GM18505 (cell line): ENCODE data around the gene MBD3L1.

Source experiments
- ATAC-seq: cut with Tn5 transposase; IDR thresholded peaks from one replicate; pipeline ENCODE4 v1.9.1; 2021; ENCODE audit not compliant: unreplicated experiment
- POLR2A ChIP-seq: IDR thresholded peaks from 4 replicates; pipeline ENCODE4 v1.6.1; 2011; ENCODE audit warnings: borderline replicate concordance; ENCODE audit not compliant: insufficient read depth, insufficient read length; ENCODE audit errors: extremely low read depth

Gene MBD3L1

DNA sequence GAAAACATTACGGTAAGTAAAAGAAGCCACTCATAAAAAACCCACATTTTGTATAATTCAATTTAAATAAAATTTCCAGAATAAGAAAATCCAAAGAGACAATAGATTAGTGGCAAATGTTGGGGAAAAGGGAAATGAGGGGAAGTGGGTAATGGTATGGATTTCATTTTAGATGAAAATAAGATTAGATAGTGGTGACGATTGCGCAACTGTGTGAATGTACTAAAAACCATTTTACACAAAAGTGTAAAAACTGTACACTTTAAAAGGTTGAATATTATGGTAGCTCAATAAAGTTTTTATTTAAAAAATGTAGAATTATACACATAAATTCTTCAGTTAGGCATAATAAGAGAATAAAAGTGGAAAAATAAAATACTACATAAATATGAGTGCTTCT, 3.7 kb downstream of the MBD3L1 start:
- TF ChIP-seq POLR2A: no peak
- ATAC-seq: no peak

DNA sequence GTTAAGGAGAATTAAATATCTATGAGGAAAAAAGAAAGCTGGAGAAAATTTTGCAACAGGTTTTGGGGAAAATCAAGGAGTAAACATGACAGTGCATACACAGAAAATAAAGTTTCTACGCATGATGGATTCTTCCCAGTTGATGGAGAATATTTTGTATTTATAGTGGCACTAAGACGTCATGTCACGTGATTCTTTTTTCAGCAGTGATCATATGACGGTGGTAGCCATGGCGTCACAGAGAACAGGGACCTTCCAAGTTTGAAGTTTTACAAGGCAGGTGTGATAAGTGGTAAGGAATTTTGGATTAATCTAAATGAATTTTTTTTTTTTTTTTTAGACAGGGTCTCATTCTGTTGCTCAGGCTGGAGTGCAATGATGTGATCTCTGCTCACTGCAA, 8.5 kb downstream of the MBD3L1 start:
- TF ChIP-seq POLR2A: no peak
- ATAC-seq: no peak

DNA sequence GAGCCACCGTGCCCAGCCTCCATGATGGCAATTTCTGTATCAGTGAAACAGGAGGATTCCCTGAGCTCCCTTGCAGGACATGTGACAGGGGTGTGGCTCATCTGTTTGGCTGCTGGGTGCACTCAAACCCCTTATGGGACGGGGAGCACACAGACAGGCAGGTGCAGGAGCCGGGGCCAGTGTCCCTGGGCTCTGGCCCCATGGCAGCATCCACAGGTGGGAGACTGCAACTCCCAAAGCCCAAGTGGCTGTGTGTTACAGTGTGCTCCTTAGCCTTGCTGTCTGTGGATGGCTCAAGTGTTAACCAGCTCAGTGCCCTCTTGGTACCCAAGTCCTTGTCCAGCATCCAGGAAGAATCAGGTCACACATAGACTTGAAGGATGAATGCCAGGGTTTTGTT, 14.6 kb downstream of the MBD3L1 start:
- TF ChIP-seq POLR2A: no peak

DNA sequence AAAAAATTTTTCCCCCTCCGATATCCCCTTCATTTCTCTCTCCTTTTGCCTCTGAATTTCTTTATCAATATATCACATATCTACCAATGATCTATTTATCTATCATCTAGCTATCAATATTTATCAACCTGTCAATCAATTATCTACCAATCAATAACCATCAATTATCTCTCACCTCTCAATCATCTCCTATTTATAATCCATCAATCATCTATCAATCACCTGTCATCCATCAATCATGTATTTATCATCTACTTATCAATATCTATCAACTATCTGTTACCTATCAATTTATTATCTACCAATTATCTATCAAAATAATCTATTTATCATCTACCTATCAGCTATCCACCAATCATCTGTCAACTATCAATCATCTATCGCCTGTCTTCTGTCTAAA, 17.1 kb downstream of the MBD3L1 start:
- no peak for ATAC-seq
- no peak for TF ChIP-seq POLR2A

More for the DNA sequence above, 14.6 kb downstream of the MBD3L1 start:
- no peak for ATAC-seq

DNA sequence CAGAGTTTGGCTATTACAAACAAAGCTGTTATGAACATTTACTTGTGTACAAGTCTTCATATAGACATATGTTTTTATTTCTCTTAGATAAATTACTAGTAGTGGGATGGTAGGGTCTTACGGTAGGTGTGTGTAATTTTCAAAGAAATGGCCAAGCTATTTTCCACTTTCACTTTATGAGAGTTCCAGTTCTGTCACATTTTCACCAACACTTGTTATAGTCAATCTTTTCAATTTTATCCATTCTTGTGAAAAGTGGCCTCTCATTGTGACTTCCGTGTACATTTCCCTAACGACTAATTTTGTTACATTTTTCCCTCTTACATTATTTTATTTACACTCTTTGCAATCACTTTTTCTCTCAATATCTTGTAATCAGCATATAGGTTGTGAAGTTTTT, 18.3 kb downstream of the MBD3L1 start:
- TF ChIP-seq POLR2A: no peak
- no peak for ATAC-seq

DNA sequence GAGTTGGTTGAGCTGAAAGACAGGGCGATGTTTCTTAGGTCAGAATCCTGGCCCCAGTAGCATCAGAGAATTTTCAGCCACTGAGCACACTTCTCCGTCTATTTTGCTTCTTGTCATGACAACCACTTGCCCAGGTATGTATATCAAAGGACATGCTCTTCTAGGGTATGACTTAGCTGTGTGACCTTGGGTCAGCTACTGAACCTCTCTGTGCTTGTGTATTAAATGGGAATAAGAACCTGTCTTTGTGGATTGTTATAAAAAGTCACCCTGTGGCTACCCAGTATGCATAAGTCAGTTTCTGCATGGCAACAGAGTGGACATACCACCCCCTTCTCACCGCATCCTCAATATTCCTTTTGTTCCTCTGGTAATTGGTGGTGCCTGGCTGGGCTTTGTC, 26.1 kb downstream of the MBD3L1 start:
- no peak for ATAC-seq
- no peak for TF ChIP-seq POLR2A

DNA sequence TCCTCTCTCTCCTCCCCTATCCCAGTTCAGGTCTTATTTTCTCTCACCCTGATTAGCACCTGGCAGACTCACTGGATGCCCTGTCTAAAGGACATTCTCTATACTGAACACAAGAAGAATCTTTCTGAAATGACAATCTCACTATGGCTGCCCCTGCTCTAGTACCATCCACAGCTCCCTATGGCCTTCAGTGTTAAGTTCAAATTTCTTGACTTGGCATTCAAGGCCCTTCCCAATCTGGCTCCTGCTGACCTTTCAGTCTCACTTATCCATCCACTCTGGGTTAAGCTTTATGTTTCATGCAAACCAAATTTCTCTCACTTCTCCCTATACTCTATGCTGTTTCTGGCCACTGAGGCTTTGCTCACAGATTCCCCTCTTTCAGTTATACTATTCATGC, 34.2 kb downstream of the MBD3L1 start:
- TF ChIP-seq POLR2A: no peak
- no peak for ATAC-seq

DNA sequence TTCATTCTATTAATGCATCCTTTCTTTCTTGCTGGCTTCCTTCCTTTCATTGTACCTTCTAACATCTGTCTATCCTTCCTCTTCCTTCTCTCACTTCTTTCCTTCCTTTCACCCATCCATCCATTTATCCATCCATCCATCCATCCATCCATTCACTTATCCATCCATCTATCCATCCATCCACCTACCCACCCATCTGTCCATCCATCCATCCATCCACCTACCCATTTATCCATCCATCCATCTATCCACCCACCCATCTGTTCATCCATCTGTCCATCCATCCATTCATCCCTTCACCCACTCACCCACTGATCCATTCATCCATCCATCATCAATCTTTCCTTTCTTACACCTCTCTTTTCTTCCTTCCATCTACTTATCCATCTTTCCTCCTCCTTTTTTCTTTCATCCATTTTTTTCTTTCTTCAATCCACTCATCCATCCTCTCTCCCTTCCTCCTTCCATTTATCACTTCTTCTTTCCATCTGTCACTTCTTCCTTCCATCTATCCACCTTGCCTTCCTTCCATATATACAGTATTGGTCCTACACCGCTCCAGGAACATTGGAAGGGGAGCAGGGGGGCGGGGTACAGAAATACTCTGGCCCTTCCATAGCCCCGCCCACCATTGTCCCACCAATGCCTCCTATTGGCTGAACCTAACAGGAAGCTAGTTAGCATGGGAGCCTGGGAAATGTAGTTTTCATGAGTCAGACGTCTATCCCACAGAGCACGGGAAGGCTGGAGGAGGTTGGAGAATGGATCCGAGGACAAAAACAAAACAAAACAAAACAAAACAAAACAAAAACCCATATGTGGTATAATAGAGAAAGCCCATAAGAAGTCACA, 45.9 kb downstream of the MBD3L1 start:
- TF ChIP-seq POLR2A: no peak
- no peak for ATAC-seq

DNA sequence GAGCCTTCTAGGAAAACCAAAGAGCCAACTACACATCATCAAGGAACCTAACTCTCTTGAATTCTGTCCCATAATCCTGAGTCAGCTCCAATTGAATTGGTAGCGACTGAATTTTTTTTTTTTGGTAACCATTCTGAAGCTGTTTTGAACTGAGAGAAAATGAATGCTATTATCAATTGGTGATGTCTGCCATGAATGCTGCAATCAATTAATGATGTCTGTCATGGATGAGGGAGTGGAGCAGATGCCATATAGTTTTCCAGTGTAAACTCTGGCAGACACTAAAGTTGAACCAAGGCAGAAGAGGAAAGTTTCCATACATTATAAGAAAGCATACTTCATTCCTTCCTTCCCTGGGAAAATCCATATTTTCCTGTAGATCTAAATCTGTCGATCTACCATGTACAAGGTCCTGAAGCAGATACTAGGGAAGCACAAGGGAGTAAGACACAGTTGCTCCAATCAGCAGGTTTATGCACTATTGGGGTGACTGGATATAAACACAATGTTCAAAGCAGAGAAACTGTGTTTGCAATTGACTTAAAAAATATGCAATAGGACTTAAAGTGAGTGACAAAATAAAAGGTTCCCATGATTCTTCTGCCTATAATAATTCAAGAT, 48.8 kb downstream of the MBD3L1 start:
- no peak for TF ChIP-seq POLR2A
- no peak for ATAC-seq

DNA sequence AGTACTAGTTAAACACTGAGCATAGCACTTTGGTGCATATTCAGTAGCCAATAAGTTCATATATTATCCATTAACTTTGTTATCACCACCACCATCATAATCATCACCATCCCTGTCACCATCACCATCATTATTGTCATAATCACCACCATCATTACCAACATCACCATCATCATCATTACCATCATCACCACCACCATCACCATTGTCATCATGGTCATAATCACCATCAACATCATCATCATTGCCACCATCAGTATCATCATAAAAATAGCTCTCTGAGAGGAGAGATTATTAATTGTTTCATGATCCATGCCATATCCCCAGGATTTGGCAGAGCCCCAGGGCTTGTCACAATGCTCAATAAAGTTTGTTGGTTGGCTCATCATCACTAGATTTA, 49.3 kb downstream of the MBD3L1 start:
- ATAC-seq: no peak
- no peak for TF ChIP-seq POLR2A

DNA sequence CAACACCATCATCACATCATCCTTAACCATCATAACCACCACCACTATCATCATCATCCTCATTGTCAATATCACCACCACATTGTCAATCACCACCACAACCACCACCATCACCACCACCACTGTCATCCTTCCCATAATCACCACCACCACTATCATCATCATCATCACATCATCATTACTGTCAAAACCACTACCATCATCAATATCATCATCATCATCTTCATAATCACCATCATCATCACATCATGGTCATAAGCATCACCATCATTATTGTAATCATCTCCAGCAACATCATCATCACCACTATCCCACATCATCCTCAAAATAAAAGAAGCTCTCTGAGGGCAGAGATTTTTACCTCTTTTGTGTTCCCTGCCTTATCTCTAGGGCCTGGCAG, 52.2 kb downstream of the MBD3L1 start:
- TF ChIP-seq POLR2A: no peak
- ATAC-seq: no peak

DNA sequence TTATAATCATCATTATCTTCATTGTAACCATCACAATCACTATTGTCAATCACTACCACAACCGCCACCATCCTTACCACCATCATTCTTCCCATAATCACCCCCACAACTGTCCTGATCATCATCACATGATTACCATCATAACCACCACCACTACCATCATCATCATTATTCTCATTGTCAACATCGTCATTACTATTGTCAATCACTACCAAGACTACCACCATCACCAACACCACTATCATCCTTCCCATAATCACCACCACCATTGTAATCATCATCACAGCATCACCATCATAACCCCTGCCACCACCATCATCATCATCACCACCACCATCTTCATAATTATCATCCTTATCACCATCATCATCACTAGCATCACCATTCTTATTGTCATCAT, 55.2 kb downstream of the MBD3L1 start:
- no peak for ATAC-seq
- TF ChIP-seq POLR2A: no peak

DNA sequence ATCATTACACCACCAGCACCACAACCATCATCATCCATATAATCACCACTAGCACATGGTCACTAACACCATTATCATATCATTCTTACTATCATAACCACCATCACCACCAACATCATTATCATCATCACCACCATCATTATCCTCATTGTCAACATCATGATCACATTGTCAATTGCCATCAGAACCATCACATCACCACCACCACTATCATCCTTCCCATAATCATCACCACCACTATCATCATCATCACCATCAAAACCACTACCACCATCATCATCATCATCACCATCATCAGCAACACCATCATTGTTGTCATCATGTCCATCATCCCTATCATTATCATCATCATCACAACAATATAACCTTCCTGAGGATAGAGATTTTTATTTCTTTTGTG, 58.1 kb downstream of the MBD3L1 start:
- no peak for ATAC-seq
- TF ChIP-seq POLR2A: no peak
